HepG2 (cell line): Measurements from ENCODE around the gene ADGRG6. TPM values are rescaled to one million over a fixed set of nuclear protein-coding genes. Genes with fewer than 3 reads are reported as not detected.

Experiments used
- ATF2 ChIP-seq: sonication (generic); formaldehyde crosslinking; IDR thresholded peaks from 2 replicates; pipeline ENCODE4 v1.4.0; 2020; ENCODE audit warnings: missing genetic modification reagents
- DMAP1 ChIP-seq: IDR thresholded peaks from 2 replicates; pipeline ENCODE4 v1.6.1; 2016
- GFI1 ChIP-seq: sonication (generic); formaldehyde crosslinking; IDR thresholded peaks from 2 replicates; pipeline ENCODE4 v1.5.0; 2020; ENCODE audit warnings: missing genetic modification reagents, mild to moderate bottlenecking, borderline replicate concordance
- HNF4A ChIP-seq: sonication (generic); formaldehyde crosslinking; IDR thresholded peaks from 2 replicates; pipeline ENCODE4 v1.4.0; 2020; ENCODE audit warnings: missing genetic modification reagents
- MZF1 ChIP-seq: sonication (generic); formaldehyde crosslinking; IDR thresholded peaks from 2 replicates; pipeline ENCODE4 v1.8.1; 2023; ENCODE audit warnings: mild to moderate bottlenecking, missing genetic modification reagents, borderline replicate concordance
- SMAD1 ChIP-seq: sonication (generic); formaldehyde crosslinking; IDR thresholded peaks from 2 replicates; pipeline ENCODE4 v1.4.0; 2020; ENCODE audit warnings: missing genetic modification reagents, low read depth, mild to moderate bottlenecking, borderline replicate concordance
- SNAPC2 ChIP-seq: sonication (generic); formaldehyde crosslinking; IDR thresholded peaks from 2 replicates; pipeline ENCODE4 v1.8.1; 2022; ENCODE audit warnings: mild to moderate bottlenecking, missing genetic modification reagents
- ZBTB33 ChIP-seq: sonication (generic); formaldehyde crosslinking; IDR thresholded peaks from 2 replicates; pipeline ENCODE4 v1.4.0; 2020; ENCODE audit warnings: missing genetic modification reagents
- ZFP1 ChIP-seq: IDR thresholded peaks from 2 replicates; pipeline ENCODE4 v1.6.1; 2016
- ZFP36L1 ChIP-seq: sonication (generic); formaldehyde crosslinking; IDR thresholded peaks from 2 replicates; pipeline ENCODE4 v1.8.0; 2022; ENCODE audit warnings: mild to moderate bottlenecking, missing genetic modification reagents, moderate library complexity
- ZNF10 ChIP-seq: sonication (generic); formaldehyde crosslinking; IDR thresholded peaks from 2 replicates; pipeline ENCODE4 v1.4.0; 2020; ENCODE audit warnings: mild to moderate bottlenecking, low read depth, missing genetic modification reagents, borderline replicate concordance
- ZNF335 ChIP-seq: sonication (generic); formaldehyde crosslinking; IDR thresholded peaks from 2 replicates; pipeline ENCODE4 v1.4.0; 2020; ENCODE audit warnings: missing genetic modification reagents
- ZNF616 ChIP-seq: sonication (generic); formaldehyde crosslinking; IDR thresholded peaks from 2 replicates; pipeline ENCODE4 v1.5.0; 2020; ENCODE audit warnings: low read depth, mild to moderate bottlenecking, missing genetic modification reagents
- polyA plus RNA-seq, 8 experiments: library from polyadenylated mRNA; depleted of rRNA in 3 of 8; stranded (reverse) in 7 of 8; unstranded in 1 of 8; fragments of >200 nt; fragmentation: Illumina TruSeq in 4 of 8; extraction: Trizol in 4 of 8; gene quantifications; 2 replicates each; pipeline versions ENCODE4 v1.2.1 to v1.2.3, GENCODE V29; 2011 to 2016; ENCODE audit warnings: low read depth in 4 of 8, missing spikeins in 1 of 8, mixed read lengths in 1 of 8; ENCODE audit not compliant: insufficient read depth in 1 of 8
- total RNA-seq, 5 experiments: library from RNA; depleted of rRNA; stranded (reverse); fragments of >200 nt; fragmentation: Illumina TruSeq; extraction: Trizol; gene quantifications; 2 replicates each; pipeline ENCODE4 v1.2.3, GENCODE V29; 2016; ENCODE audit warnings: low read depth in 1 of 5
- TF ChIP-seq, protein P1 (sequence below): sonication (generic); formaldehyde crosslinking; IDR thresholded peaks from 2 replicates; pipeline ENCODE4 v1.5.0; 2020; ENCODE audit warnings: mild to moderate bottlenecking, missing genetic modification reagents, borderline replicate concordance
- TF ChIP-seq, protein P2 (sequence below), 2 experiments: sonication (generic) in 1 of 2; formaldehyde crosslinking in 1 of 2; IDR thresholded peaks; 2 replicates each; pipeline versions ENCODE4 v1.4.0 to v1.6.1; 2018 to 2020; ENCODE audit warnings: missing genetic modification reagents in 2 of 2, borderline replicate concordance in 1 of 2, low read depth in 1 of 2, mild to moderate bottlenecking in 1 of 2, missing biosample characterization in 1 of 2
- TF ChIP-seq, protein P3 (sequence below): sonication (generic); formaldehyde crosslinking; IDR thresholded peaks from 2 replicates; pipeline ENCODE4 v1.4.0; 2020; ENCODE audit warnings: mild to moderate bottlenecking, missing genetic modification reagents
- TF ChIP-seq, protein P4 (sequence below): sonication (generic); formaldehyde crosslinking; IDR thresholded peaks from 2 replicates; pipeline ENCODE4 v1.4.0; 2020; ENCODE audit warnings: missing genetic modification reagents

Gene ADGRG6
- total and polyA plus RNA-seq, 2 of the 13 experiments (the other 11 are each of a cell fraction or from before 2014, with no cell fraction given) = 129 to 249 TPM

DNA sequence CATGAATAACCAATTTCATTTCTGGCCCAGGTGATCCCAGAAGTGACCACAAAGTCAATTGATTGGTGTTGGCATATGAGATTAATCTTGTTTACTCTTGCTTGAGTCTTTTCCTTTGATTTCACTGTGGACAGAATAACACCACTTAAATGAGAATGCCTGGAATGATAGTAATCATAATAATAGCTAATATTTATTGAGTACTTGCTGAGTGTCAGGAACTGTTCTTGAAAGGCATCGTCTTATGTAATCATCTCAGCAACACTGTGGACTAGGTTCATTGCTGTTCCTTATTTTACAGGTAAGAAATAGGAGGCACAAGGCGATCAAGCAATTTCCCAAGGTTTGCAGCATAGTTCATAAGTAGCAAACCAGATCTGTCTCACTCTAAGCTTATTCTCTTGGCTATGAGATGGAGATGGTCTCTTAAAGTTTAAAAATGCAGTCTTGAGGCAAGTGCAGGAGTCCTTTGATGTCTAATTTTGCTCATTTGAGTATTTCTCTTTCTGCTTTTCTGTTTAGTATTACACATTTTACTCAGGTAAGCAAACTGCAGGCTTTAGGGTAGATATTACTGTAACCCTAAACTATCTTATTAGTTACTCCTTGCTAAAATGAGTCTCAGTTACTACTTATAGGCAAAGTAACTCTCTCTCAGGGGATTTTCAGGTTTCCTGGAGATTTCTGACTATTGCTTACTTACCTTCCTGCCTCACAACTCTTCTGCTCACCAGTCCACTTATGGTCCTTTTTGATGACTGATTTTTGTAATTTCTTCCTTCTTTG lies 6.3 kb downstream of the ADGRG6 start (continued):
- TF ChIP-seq, protein P1, sequence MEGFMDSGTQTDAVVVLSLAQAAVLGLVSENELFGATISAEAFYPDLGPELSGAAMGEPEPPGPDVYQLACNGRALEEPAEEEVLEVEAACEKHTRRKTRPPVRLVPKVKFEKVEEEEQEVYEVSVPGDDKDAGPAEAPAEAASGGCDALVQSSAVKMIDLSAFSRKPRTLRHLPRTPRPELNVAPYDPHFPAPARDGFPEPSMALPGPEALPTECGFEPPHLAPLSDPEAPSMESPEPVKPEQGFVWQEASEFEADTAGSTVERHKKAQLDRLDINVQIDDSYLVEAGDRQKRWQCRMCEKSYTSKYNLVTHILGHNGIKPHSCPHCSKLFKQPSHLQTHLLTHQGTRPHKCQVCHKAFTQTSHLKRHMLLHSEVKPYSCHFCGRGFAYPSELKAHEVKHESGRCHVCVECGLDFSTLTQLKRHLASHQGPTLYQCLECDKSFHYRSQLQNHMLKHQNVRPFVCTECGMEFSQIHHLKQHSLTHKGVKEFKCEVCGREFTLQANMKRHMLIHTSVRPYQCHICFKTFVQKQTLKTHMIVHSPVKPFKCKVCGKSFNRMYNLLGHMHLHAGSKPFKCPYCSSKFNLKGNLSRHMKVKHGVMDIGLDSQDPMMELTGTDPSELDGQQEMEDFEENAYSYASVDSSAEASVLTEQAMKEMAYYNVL (CRISPR knock-in tag) = no peak
- TF ChIP-seq ATF2 (CRISPR knock-in tag) (peak; percentile 67; the same call in 1 of the 2 replicates), ZBTB33 (CRISPR knock-in tag) (no peak), SMAD1 (no peak), HNF4A (peak; percentile 72), ZNF616 (CRISPR knock-in tag) (no peak), GFI1 (peak; percentile 98), SNAPC2 (CRISPR knock-in tag) (no peak), ZNF10 (CRISPR knock-in tag) (no peak), ZFP1 (peak; percentile 78; the same call in 1 of the 2 replicates), ZFP36L1 (CRISPR knock-in tag) (peak; percentile 75; the same call in 1 of the 2 replicates), MZF1 (CRISPR knock-in tag) (no peak), ZNF335 (CRISPR knock-in tag) (no peak), DMAP1 (CRISPR knock-in tag) (0 out of 2 replicates have a peak, but pooled peaks have one; percentile 58)
- TF ChIP-seq, protein P2, sequence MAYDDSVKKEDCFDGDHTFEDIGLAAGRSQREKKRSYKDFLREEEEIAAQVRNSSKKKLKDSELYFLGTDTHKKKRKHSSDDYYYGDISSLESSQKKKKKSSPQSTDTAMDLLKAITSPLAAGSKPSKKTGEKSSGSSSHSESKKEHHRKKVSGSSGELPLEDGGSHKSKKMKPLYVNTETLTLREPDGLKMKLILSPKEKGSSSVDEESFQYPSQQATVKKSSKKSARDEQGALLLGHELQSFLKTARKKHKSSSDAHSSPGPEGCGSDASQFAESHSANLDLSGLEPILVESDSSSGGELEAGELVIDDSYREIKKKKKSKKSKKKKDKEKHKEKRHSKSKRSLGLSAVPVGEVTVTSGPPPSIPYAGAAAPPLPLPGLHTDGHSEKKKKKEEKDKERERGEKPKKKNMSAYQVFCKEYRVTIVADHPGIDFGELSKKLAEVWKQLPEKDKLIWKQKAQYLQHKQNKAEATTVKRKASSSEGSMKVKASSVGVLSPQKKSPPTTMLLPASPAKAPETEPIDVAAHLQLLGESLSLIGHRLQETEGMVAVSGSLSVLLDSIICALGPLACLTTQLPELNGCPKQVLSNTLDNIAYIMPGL (CRISPR knock-in tag; IDR thresholded peaks at IDR 0.05; ENCODE audit: borderline replicate concordance in 1 of 2, low read depth in 1 of 2) = peak in 1 of 2 experiments; percentile 21; a peak in 1 of 4 replicates
- TF ChIP-seq, protein P3, sequence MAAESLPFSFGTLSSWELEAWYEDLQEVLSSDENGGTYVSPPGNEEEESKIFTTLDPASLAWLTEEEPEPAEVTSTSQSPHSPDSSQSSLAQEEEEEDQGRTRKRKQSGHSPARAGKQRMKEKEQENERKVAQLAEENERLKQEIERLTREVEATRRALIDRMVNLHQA (CRISPR knock-in tag) = no peak
- TF ChIP-seq, protein P4, sequence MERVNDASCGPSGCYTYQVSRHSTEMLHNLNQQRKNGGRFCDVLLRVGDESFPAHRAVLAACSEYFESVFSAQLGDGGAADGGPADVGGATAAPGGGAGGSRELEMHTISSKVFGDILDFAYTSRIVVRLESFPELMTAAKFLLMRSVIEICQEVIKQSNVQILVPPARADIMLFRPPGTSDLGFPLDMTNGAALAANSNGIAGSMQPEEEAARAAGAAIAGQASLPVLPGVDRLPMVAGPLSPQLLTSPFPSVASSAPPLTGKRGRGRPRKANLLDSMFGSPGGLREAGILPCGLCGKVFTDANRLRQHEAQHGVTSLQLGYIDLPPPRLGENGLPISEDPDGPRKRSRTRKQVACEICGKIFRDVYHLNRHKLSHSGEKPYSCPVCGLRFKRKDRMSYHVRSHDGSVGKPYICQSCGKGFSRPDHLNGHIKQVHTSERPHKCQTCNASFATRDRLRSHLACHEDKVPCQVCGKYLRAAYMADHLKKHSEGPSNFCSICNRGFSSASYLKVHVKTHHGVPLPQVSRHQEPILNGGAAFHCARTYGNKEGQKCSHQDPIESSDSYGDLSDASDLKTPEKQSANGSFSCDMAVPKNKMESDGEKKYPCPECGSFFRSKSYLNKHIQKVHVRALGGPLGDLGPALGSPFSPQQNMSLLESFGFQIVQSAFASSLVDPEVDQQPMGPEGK = peak; percentile 49; the same call in 1 of the 2 replicates
